Small intestine (tissue), 4 donors: ENCODE data around the gene WASHC1. TPM values are rescaled to one million over a fixed set of nuclear protein-coding genes. Genes with fewer than 3 reads are reported as not detected.

Experiments used
- polyA plus RNA-seq, 4 donors: library from polyadenylated mRNA; stranded (reverse) in 3 of 4; unstranded in 1 of 4; fragments of 200-250 nt in 3 of 4; fragments of 120-200 nt in 1 of 4; gene quantifications; one replicate each; pipeline versions ENCODE4 v1.2.1 to v1.2.3, GENCODE V29; 2013
- donor health status: healthy with polysubstance abuse.
- donor health status: Bipolar disorder and iron deficiency.
- donor health status: healthy.

The WASHC1 gene
- polyA plus RNA-seq, 4 donors: 17.9 to 76.5 (median 36.4) TPM

Other genes starting within 250 kb of the WASHC1 start
- under 1 TPM in 2 of 4 donors, not detected in 2; 0.15 to 0.39 TPM for gene FOXD4, start 89.0 kb upstream of the WASHC1 start, polyA plus RNA-seq
- gene ZNG1A, start 149.6 kb upstream of the WASHC1 start, polyA plus RNA-seq: 10 to 100 TPM; 18.4 to 46.7 (median 34.0) TPM
- gene DOCK8, start 185.4 kb upstream of the WASHC1 start, polyA plus RNA-seq: 10 to 100 TPM in 1 of 4 donors, 1 to 10 TPM in 3; 2.2 to 20.8 (median 3.8) TPM